ENCODE data around the gene DSP.

DNA sequence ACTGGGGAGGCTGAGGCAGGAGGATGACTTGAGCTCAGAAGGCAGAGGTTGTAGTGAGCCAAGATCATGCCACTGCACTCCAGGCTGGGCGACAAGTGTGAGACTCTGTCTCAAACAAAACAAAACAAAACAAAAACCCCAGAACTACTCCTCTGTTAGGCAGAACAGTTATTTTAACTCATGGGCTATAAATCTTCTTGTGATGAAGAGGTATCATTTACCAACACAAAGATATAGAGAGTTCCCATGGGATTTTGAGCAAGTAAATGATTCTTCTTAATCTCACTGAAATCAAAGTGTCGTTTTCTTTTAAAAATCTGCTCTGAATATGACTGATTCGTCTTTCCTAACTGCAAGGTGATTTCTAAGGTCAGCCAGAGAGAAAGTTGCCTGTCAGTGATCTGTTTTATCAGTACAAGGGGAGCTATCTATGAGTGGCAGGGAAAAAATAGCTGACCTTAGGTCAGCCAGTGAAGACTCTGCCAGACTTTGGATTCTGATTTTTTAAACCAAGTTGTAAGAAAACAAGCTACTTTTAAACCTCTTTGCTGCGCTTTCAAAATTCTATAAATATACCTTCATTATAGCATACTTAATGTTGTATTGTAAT lies 3.8 kb upstream of the DSP start:
- TF ChIP-seq POLR2A (IDR thresholded peaks at IDR 0.05): no peak
- TF ChIP-seq, protein P1, sequence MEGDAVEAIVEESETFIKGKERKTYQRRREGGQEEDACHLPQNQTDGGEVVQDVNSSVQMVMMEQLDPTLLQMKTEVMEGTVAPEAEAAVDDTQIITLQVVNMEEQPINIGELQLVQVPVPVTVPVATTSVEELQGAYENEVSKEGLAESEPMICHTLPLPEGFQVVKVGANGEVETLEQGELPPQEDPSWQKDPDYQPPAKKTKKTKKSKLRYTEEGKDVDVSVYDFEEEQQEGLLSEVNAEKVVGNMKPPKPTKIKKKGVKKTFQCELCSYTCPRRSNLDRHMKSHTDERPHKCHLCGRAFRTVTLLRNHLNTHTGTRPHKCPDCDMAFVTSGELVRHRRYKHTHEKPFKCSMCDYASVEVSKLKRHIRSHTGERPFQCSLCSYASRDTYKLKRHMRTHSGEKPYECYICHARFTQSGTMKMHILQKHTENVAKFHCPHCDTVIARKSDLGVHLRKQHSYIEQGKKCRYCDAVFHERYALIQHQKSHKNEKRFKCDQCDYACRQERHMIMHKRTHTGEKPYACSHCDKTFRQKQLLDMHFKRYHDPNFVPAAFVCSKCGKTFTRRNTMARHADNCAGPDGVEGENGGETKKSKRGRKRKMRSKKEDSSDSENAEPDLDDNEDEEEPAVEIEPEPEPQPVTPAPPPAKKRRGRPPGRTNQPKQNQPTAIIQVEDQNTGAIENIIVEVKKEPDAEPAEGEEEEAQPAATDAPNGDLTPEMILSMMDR (IDR thresholded peaks at IDR 0.05): no peak

Data from sigmoid colon (tissue), 3 donors.